Epithelial cell of proximal tubule (primary cell): ENCODE data around the gene SYNE3. TPM values are rescaled to one million over a fixed set of nuclear protein-coding genes. Genes with fewer than 3 reads are reported as not detected.

Source experiments
- DNase-seq: peaks from one replicate; pipeline ENCODE4 v3.0.0-alpha.2; 2011; ENCODE audit warnings: low read depth
- H3K4me3 ChIP-seq: 2 replicates; pipeline ENCODE4 v1.5.1; 2011; ENCODE audit warnings: low read depth, mild to moderate bottlenecking, low read length
- total RNA-seq: library from RNA; depleted of rRNA; stranded (reverse); fragments of >200 nt; gene quantifications from 2 replicates; pipeline ENCODE4 v1.2.3, GENCODE V29; 2015
- TF ChIP-seq, protein P1 (sequence below): conservative IDR thresholded peaks from 2 replicates; pipeline ENCODE4 v1.5.1; 2012; ENCODE audit warnings: low read depth, mild to moderate bottlenecking, low read length

The SYNE3 gene
- total RNA-seq, 1 donor from 2014 or later: not detected

GRCh38 chr14:95541346-95541745 is 24.9 kb upstream of the SYNE3 start:
- TF ChIP-seq, protein P1, sequence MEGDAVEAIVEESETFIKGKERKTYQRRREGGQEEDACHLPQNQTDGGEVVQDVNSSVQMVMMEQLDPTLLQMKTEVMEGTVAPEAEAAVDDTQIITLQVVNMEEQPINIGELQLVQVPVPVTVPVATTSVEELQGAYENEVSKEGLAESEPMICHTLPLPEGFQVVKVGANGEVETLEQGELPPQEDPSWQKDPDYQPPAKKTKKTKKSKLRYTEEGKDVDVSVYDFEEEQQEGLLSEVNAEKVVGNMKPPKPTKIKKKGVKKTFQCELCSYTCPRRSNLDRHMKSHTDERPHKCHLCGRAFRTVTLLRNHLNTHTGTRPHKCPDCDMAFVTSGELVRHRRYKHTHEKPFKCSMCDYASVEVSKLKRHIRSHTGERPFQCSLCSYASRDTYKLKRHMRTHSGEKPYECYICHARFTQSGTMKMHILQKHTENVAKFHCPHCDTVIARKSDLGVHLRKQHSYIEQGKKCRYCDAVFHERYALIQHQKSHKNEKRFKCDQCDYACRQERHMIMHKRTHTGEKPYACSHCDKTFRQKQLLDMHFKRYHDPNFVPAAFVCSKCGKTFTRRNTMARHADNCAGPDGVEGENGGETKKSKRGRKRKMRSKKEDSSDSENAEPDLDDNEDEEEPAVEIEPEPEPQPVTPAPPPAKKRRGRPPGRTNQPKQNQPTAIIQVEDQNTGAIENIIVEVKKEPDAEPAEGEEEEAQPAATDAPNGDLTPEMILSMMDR: no peak
- DNase-seq: no peak
- no peak overlapping the region for H3K4me3 ChIP-seq

GRCh38 chr14:95540236-95540855 is 23.9 kb upstream of the SYNE3 start:
- DNase-seq: no peak
- no peak overlapping the region for H3K4me3 ChIP-seq
- TF ChIP-seq, protein P1: no peak

DNA sequence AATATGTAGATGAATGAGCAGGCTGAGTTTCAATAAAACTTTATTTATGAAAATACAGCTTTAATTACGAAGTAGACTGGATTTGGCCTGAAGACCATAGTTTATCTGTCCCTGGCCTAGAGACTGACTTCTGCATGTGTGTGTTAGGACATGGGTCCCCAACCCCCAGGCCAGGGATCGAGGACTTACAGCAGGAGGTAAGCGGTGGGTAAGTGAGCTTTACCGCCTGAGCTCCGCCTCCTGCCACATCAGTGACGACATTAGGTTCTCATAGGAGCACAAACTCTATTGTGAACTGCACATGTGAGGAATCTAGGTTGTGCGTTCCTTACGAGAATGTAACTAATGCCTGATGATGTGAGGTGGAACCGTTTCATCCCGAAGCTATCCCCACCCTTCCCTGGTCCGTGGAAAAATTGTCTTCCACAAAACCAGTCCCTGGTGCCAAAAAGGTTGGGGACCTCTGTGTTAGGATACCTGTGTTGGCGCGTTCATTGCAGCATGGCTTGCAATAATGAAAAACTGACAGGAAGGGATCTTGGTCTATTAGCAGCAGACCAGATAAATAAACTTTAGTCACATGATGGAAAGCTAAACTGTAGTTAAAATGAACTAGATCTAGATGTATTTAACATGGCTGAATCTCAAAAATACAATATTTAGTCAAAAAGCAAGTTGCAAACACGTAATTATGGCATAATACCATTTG is 22.5 kb upstream of the SYNE3 start:
- DNase-seq: no peak
- TF ChIP-seq, protein P1: no peak
- no peak overlapping the region for H3K4me3 ChIP-seq

DNA sequence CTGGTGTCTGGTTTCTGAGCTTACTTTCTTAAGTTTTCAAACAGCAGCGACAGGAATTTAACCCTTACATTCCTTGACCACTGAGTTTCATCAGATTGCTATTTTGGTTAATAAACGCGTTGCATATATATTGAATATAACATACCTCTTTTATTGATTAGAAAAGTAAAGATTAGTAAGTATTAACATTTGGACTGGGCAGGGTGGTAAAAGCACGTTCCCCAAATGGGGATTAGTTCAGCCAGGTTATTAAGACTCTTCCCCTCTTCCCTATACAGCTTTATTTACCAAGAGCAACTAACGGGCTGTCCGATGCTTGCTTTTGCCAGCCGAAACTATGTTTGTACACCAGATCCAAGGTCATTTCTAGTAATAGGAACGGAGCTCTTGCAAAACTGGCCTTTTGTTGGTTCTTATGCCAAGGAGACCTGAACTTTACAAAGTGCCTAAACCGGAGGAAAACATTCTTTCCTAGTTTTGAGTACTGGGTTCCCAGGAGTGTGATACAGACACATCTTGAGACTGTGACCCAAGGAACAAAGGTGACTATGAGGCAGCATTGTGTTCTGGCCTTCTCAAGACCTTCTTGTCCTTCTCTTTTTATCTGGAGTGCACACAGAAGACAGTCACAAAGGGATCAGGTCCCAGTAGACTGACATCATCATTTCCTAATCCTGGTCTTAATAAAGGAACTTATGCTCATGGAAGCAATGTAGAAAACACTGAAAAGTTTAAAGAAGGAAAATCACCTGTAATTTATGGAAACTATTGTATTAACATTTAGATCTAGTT is 21.0 kb upstream of the SYNE3 start:
- TF ChIP-seq, protein P1: no peak
- peak overlapping the region; percentile 73 for H3K4me3 ChIP-seq
- no peak for DNase-seq

DNA sequence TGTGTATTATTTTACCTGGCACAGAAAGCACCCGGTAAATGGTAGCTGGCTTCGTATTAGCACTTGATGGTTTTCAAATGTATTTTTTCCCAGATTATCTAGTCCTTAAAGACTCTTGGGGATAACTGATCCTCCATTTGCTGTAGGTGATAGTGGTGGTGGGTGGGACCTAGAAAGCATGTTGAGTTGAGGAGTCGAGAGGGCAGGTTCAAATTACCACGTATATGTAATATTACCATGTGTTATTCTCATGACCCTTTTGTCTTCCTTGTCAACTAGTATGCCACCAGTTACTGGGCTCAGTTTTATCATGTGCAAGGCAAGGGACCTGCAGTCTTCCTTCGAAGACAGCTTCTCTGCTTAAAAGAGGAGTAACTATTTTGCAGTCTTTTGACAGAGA is 20.2 kb upstream of the SYNE3 start:
- TF ChIP-seq, protein P1: no peak
- H3K4me3 ChIP-seq: peak overlapping the region; percentile 73
- DNase-seq: no peak

DNA sequence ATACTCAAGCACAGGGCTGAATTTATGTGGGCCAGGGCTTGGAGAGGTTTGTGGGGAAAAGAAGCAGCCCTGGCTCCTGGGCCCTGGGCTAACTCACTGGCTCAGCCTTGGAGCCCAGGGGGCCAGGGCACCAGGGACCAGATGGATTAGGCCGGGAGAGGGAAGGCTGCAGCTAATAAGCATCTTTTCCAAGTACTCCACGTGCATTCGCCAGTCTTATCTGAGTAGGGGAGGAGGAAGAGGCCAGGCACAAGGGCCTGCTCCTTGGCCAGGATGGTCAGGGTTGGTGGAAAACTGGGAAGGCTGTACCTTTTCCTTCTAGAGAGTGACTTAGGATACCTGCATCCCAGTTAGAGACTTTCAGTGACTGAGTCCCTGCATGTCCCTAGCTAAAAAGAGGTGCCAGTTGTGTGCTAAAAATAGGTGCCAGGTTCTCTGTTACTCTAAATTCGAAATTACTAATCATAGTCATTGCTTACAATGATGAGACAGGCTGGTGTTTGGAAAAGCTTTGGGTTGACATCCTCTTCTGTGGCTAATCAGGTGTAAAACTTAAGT is 19.7 kb upstream of the SYNE3 start:
- peak overlapping the region; percentile 73 for H3K4me3 ChIP-seq
- TF ChIP-seq, protein P1: no peak
- DNase-seq: no peak
